Measurements from ENCODE around the gene TNFRSF1A. TPM values are rescaled to one million over a fixed set of nuclear protein-coding genes. Genes with fewer than 3 reads are reported as not detected.

The TNFRSF1A gene
- total RNA-seq, 1 experiment from 2014 or later, result 59.9 TPM

GRCh38 chr12:6302621-6303020 lies 39.3 kb downstream of the TNFRSF1A start:
- no peak overlapping the region for H3K4me2 ChIP-seq (ENCODE audit: insufficient read depth, insufficient read length, low read length)
- H3K23me2 ChIP-seq (ENCODE audit: insufficient read length, low read depth, low read length, poor library complexity, severe bottlenecking), result no peaks in the 10 kb centered on the region
- H3K18ac ChIP-seq (ENCODE audit: insufficient read length, low read depth, low read length), result no peak overlapping the region
- no peak overlapping the region for H3K23ac ChIP-seq (ENCODE audit: insufficient read length, low read depth, low read length)
- no peak overlapping the region for H3K4ac ChIP-seq (ENCODE audit: low read depth, low read length)
- H2AFZ ChIP-seq (ENCODE audit: low read length), result no peak overlapping the region
- no peak overlapping the region for H3K9ac ChIP-seq (ENCODE audit: extremely low read depth, insufficient read length, low read length)
- Mint-ChIP-seq H3K27ac (no peak overlapping the region), H3K4me1 (peaks cover 8 to 9% of the 10 kb centered on the region in 2 experiments; a peak in 3 of 4 replicates), H3K27me3 (ENCODE audit: low read depth) (peaks cover 2% of the 10 kb centered on the region), H3K4me3 (no peak overlapping the region), H3K36me3 (ENCODE audit: insufficient read depth in 1 of 3, low read depth in 3 of 3) (no peaks in the 10 kb centered on the region), H3K9me3 (no peaks in the 10 kb centered on the region; a peak in 1 of 5 replicates)
- H2BK20ac ChIP-seq (ENCODE audit: low read depth, low read length, poor library complexity, severe bottlenecking), result no peak overlapping the region
- no peaks in the 10 kb centered on the region for H3K79me1 ChIP-seq (ENCODE audit: insufficient read depth, low read depth, low read length, poor library complexity, severe bottlenecking)
- H3T11ph ChIP-seq (ENCODE audit: low read length), result no peak overlapping the region
- no peak for DNase-seq
- no peak overlapping the region for H3K56ac ChIP-seq (ENCODE audit: insufficient read length, low read depth, low read length)
- H3K27me3 ChIP-seq (ENCODE audit: insufficient read depth, low read length), result no peaks in the 10 kb centered on the region
- no peaks in the 10 kb centered on the region for H4K20me1 ChIP-seq (ENCODE audit: control insufficient read depth, insufficient read depth, insufficient read length)
- no peak overlapping the region for H2BK15ac ChIP-seq (ENCODE audit: low read depth, low read length)
- H2BK120ac ChIP-seq (ENCODE audit: low read depth, low read length, poor library complexity, severe bottlenecking), result no peak overlapping the region
- H4K91ac ChIP-seq (ENCODE audit: insufficient read length, low read depth, low read length), result no peak overlapping the region
- H4K8ac ChIP-seq (replicated peaks; ENCODE audit: insufficient read length, low read depth, low read length), result no peak overlapping the region
- no peak overlapping the region for H3K14ac ChIP-seq (ENCODE audit: insufficient read depth, low read length)
- no peak overlapping the region for H2BK12ac ChIP-seq (ENCODE audit: insufficient read length, low read depth, low read length)
- H3K27ac ChIP-seq (ENCODE audit: insufficient read length, low read depth, low read length), result no peak overlapping the region
- H3K79me2 ChIP-seq (ENCODE audit: insufficient read depth, low read length), result no peaks in the 10 kb centered on the region
- WGBS (ENCODE audit: extremely low coverage, insufficient read length, low lambda C conversion rate), result no CpG with 5 or more reads among the region's 3 CpGs
- no peaks in the 10 kb centered on the region for H3K9me3 ChIP-seq (ENCODE audit: control insufficient read depth, low read depth, low read length)
- no peak for TF ChIP-seq CTCF (conservative IDR thresholded peaks at IDR 0.05)
- no peak overlapping the region for H4K5ac ChIP-seq (ENCODE audit: insufficient read length, low read depth, low read length)
- H2BK5ac ChIP-seq (ENCODE audit: insufficient read length, low read length), result no peak overlapping the region
- no peak overlapping the region for H2AK5ac ChIP-seq (ENCODE audit: insufficient read length, low read length)
- H3K4me1 ChIP-seq (ENCODE audit: insufficient read depth, low read length), result no peaks in the 10 kb centered on the region

Measured in H9 (cell line).